Measurements from ENCODE around the gene ACER1. TPM values are rescaled to one million over a fixed set of nuclear protein-coding genes. Genes with fewer than 3 reads are reported as not detected.

Gene ACER1
- total RNA-seq, 1 experiment from 2014 or later: not detected

DNA sequence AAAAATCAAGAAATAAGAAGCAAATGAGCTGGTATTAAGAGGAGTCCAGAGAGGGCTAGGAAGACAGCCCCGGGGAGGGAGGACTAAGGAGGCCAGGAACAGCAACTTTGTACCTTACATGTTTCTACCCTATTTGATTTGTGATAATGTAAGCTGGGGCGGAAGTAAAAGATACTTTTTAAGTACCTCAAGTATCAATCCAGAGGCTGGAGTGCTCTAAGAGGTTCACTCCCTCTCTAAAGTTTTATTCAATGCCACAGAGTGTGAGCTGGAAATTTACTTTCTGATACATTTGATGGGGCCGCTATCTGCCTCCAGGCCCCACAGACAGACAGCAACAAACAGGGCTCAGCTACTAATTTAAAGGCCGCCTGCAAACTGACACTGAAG, 65.0 kb downstream of the ACER1 start:
- no peak for DNase-seq (ENCODE audit: low spot score)

DNA sequence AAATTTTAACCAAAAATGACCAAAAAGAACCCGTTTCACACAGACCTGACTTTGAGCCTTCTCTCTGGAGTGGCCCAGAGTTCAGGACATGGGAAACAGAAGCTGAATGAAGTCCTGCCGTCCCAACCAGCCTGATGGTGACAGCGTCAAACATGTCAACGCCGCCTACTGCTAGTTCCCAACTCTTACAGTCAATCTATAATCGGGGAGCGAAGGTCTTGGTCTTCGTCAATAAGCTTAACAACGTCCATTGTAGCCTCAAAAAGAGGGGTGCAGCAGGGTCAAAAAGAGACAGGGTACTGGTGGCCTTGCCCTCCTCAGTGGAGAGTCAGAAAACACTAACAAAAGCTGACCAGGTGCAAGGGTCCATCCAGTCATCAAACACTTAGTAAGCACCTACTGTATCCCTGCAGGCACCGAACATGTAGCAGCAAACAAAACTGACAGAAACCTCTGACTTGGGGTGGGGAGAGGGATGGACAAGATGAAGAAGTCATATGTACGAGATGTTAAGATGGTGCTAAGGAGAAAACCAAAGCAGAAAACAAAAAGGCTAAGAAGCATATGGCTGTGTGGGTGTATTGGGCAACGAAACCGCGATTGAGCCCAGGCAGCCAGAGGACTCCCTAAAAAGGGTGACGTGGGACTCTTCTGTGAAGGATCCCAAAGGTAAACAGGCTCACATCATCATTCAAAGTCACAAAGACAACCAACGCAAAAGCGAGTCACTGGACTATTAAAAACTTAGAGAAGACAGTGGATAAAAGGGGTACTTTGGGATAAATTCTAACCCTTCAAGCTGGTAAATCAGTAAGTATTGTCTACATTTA, 65.6 kb downstream of the ACER1 start:
- DNase-seq (ENCODE audit: low spot score): no peak

DNA sequence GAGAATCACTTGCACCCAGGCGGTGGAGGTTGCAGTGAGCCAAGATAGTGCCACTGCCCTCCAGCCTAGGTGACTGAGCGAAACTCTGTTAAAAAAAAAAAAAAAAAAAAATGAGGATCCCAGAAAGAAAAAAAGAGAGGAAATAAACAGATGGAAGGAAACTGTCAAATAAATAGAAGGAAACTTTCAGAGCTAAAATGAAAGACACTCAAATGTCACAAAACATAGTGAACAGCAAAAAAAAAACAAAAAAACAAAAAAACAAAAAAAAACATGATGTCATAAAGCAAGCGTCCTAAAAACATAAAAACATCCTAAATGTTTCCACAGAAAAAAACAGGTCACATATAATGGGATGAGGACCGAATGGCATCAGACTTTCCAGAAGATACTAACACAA, 68.6 kb downstream of the ACER1 start:
- no peak for DNase-seq (ENCODE audit: low spot score)

DNA sequence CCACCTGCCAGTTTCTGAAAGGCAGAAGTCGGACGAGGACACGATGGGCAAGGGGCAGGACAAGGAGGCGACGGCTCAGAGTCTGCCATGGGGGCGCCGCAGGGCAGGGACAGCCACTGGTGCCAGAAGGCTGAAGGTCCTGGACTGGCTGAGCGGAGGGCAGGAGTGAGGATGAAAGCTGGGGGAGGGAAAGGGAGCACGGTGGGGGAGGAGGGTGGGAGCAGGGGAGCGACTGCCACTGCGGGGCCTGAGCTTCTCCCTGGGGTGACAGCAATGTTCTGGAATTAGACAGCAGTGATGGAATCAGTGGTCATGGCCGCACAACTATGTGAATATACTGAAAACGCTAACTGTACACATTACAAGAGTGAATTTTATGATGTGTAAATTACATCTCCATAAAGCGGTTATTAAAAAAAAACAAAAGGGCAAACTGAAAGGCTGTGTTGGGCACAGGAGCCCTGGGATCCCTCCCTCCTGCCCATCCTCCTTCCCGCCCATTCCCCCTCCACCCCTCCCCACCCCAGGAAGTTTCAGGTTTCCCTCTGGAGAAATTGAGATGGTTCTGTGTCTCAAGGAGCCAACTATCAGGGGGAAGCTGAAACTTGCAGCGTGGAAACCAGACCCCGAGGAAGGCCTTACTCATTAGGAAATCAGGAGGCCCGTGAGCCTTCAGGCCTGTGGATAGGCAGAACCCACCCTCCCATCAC, 69.5 kb downstream of the ACER1 start:
- no peak for DNase-seq (ENCODE audit: low spot score)

DNA sequence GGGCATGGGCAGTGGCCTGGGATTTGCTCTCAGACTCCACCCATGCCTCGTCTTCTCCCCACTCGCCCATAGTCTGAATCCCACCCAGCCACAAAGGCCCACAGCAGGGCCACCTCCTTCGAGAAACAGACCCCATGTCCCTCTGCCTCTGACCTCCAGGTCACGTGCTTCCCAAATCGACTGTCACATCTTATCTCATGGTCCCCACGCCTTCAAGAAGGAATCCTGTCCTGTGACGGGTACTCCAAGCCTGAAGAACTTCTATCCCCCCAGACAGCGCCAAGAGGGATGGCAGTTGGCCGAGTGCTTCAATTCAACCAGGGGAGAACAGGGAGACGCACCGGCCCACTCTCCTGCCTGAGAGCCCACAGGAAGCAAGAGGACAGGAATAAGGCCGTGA, 70.1 kb downstream of the ACER1 start:
- DNase-seq (ENCODE audit: low spot score): no peak

DNA sequence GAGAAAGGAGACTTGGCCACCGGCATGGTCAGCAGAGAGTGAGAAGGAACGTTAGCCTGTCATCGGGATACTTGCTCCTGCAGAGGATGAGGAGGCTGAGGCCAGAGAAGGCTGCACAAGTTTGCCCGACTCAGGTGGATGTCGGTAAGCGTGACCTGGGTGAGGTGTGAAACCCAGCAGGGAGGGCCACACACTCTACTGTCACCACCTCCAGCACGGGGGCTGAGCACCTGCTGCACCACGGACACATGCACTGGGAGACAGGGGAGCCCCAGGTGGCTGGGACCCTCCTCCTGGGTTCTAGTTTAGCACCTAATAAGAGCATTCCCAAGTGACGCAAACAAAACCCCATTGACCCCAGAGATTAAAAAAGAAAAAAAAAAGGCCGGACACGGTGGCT, 70.9 kb downstream of the ACER1 start:
- DNase-seq (ENCODE audit: low spot score): no peak

DNA sequence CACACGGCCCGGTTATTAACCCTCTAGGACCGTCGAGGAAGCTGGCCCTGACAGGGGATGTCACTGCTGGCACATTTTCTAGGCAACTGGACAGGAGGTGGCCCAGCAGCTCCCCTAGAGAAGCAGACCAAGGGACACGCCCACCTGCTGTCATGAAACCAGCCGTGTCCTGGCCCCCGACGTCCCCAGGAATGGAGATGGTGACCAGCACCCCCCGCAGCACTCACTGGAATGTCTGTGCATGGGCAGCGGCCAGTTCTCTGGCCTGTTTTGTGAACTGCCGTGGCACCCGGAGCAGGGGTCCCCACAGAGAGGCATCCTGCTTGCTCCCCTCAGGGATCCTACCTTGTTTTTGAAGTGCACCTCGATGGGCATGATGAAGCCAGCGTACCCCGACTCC, 71.5 kb downstream of the ACER1 start:
- no peak for DNase-seq (ENCODE audit: low spot score)

DNA sequence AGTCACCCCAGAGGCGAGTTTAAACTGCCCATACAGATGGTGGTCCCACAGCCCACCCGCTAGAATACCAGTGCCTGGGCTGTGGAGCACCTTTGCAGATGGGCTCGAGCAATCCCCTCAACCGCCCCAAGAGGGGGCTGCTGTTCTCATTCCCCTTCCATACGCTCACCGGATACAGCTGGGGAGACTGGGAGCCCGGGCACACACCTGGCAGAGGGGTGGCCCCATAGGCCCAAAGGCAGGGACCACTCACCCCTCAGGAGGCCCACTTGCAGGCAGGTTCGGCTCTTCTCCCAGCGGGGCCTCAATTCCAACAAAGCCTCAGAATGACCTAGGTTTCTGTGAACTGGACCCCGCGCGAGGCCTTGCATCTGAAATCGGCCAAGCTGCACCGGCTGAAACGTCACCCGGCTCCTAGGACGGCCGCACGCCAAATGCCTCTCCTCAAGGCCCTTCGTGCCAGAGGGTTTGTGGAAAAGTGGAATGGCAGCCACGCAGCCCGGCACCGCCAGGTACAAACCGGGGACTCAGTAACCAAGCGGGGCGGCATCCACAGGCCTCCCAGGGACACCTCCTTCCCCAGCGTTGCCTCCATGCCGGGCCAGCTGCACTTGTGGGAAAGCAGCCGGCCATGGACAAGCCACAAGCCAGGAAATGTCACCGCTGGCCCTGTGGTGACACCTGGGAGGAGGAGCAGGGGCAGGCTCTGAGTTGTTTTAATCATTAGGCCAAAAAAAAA, 72.3 kb downstream of the ACER1 start:
- no peak for DNase-seq (ENCODE audit: low spot score)

DNA sequence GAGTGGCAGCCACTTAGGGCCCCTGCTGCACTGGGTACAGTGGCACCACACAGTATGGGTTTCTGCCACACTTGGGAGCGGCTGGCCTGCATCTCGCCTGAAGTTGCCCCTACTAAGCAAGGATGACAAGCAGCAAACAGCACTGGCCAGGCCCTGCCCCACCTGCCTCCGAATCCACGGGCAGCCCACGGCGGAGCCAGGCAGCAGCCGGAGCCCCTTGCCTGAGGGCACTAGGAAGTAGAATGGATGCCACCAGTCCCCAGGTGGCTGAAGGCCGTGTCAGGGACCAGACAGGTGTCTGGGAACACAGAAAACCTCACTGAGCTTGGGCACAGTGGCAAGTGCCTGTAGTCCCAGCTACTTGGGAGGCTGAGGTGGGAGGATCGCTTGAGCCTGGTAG, 73.0 kb downstream of the ACER1 start:
- DNase-seq (ENCODE audit: low spot score): no peak

DNA sequence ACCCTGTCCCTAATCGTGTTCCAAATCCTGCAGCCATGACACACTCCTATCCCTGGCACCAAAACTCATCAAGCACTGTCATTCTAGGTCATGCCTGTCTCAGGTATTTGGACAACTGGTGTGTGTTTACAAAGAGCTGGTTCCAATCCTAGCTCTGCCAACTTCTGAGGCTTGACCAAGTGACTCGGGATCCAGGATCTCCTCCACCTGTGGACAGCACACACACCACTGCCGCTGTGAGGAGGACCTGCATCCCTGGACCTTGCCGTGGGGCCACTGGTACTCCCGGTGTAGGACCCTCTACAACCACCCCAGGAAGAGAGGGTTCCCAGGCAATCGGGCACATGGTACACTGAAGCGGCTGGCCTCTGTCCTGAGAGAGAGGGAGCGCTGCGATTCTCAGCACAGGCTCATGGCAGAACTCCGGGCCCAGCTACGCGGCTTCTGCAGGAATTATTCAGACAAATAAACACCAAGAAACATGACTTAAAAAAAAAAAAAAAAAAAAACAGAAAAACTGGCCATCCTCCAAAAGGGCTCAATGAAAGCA, 74.0 kb downstream of the ACER1 start:
- DNase-seq (ENCODE audit: low spot score): no peak

DNA sequence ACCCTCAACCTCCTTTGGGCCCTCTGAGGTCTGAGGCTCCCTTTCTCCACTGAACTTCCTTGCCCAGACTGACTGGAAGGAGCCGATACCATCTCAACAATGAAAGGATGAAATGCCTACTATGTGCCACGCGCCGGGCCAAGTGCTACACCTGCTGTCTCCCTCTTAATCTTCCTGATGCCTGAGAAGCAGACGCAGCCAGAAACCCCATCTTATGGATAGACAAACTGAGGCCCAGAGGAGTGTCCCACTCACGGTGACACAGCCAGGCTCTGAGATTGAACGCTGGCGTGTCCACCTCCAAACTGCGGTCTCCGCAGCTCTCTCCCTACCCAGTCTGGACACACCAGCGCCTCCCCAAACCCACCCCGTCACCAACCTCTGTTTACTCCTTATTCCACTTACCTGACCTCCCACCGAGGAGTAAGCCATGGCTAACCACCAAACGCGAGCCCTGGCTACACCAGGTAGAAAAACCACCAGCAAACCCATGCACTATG, 74.5 kb downstream of the ACER1 start:
- no peak for DNase-seq (ENCODE audit: low spot score)

Other genes starting within 250 kb of the ACER1 start
- gene RFX2, start 223.1 kb downstream of the ACER1 start, total RNA-seq (2014; rRNA removed; shearing (Covaris generic)): 11.8 and 18.8 TPM in 2 replicates
- not detected in 2 replicates for gene ACSBG2, start 197.9 kb downstream of the ACER1 start, total RNA-seq (2014; rRNA removed; shearing (Covaris generic))
- gene MLLT1, start 53.6 kb downstream of the ACER1 start, total RNA-seq (2014; rRNA removed; shearing (Covaris generic)): 22.5 and 27.4 TPM in 2 replicates
- gene CLPP, start 27.9 kb upstream of the ACER1 start, total RNA-seq (2014; rRNA removed; shearing (Covaris generic)): 114 and 124 TPM in 2 replicates
- gene ALKBH7, start 39.2 kb upstream of the ACER1 start, total RNA-seq (2014; rRNA removed; shearing (Covaris generic)): 52.4 and 61.2 TPM in 2 replicates
- 0.28 and 0.47 TPM in 2 replicates for gene PSPN, start 42.3 kb upstream of the ACER1 start, total RNA-seq (2014; rRNA removed; shearing (Covaris generic))
- 37.0 and 40.9 TPM in 2 replicates for gene GTF2F1, start 59.6 kb upstream of the ACER1 start, total RNA-seq (2014; rRNA removed; shearing (Covaris generic))
- 143 and 160 TPM in 2 replicates for gene KHSRP, start 91.2 kb upstream of the ACER1 start, total RNA-seq (2014; rRNA removed; shearing (Covaris generic))
- 0.08 and 0.13 TPM in 2 replicates for gene SLC25A41, start 100.2 kb upstream of the ACER1 start, total RNA-seq (2014; rRNA removed; shearing (Covaris generic))
- gene SLC25A23, start 126.2 kb upstream of the ACER1 start, total RNA-seq (2014; rRNA removed; shearing (Covaris generic)): 49.8 and 82.5 TPM in 2 replicates
- gene CRB3, start 130.7 kb upstream of the ACER1 start, total RNA-seq (2014; rRNA removed; shearing (Covaris generic)): 91.6 and 101 TPM in 2 replicates
- gene DENND1C, start 148.2 kb upstream of the ACER1 start, total RNA-seq (2014; rRNA removed; shearing (Covaris generic)): not detected in 2 replicates
- not detected in 2 replicates for gene TUBB4A, start 168.7 kb upstream of the ACER1 start, total RNA-seq (2014; rRNA removed; shearing (Covaris generic))
- 3.0 and 3.1 TPM in 2 replicates for gene TNFSF9, start 197.4 kb upstream of the ACER1 start, total RNA-seq (2014; rRNA removed; shearing (Covaris generic))